Neuronal stem cell (in vitro differentiated cells): ENCODE data around the gene ZNF548.

Experiments used
- DNase-seq: peaks from one replicate; pipeline ENCODE4 v3.0.0-alpha.2; 2013; ENCODE audit warnings: low spot score
- H2AFZ ChIP-seq: one replicate; pipeline ENCODE4 v1.6.1; 2013; ENCODE audit warnings: mild to moderate bottlenecking, low read length, inconsistent platforms
- H2AK5ac ChIP-seq: 2 replicates; pipeline ENCODE4 v1.6.1; 2013; ENCODE audit warnings: low read depth, mild to moderate bottlenecking, inconsistent platforms, low read length, moderate library complexity, mixed read lengths
- H2BK120ac ChIP-seq: 2 replicates; pipeline ENCODE4 v1.6.1; 2013; ENCODE audit warnings: low read depth, mild to moderate bottlenecking, inconsistent platforms, low read length, moderate library complexity, mixed read lengths
- H2BK12ac ChIP-seq: one replicate; pipeline ENCODE4 v1.6.1; 2013; ENCODE audit warnings: low read length, inconsistent platforms
- H2BK15ac ChIP-seq: 2 replicates; pipeline ENCODE4 v1.6.1; 2013; ENCODE audit warnings: mild to moderate bottlenecking, low read length, inconsistent platforms, mixed read lengths
- H2BK5ac ChIP-seq: one replicate; pipeline ENCODE4 v1.6.1; 2013; ENCODE audit warnings: inconsistent platforms, mild to moderate bottlenecking, low read length, moderate library complexity
- H3K14ac ChIP-seq: one replicate; pipeline ENCODE4 v1.6.1; 2013; ENCODE audit warnings: low read length, inconsistent platforms
- H3K18ac ChIP-seq: 2 replicates; pipeline ENCODE4 v1.6.1; 2013; ENCODE audit warnings: low read length, inconsistent platforms
- H3K23ac ChIP-seq: 2 replicates; pipeline ENCODE4 v1.6.1; 2013; ENCODE audit warnings: low read depth, mild to moderate bottlenecking, mixed read lengths, low read length, inconsistent platforms; ENCODE audit not compliant: poor library complexity
- H3K27ac ChIP-seq: replicated peaks from 3 replicates; pipeline ENCODE4 v1.5.1; 2013; ENCODE audit warnings: low read length, inconsistent platforms
- H3K27me3 ChIP-seq, 3 experiments: 2 replicates each; pipeline ENCODE4 v1.6.1; 2013; ENCODE audit warnings: low read length in 3 of 3, mild to moderate bottlenecking in 2 of 3, inconsistent platforms in 1 of 3, low read depth in 1 of 3, mixed read lengths in 1 of 3, moderate library complexity in 1 of 3; ENCODE audit not compliant: control insufficient read depth in 3 of 3, insufficient read depth in 3 of 3
- H3K36me3 ChIP-seq, 2 donors: replicated peaks in 1 of 2; 2 replicates each; pipeline ENCODE4 v1.6.1; 2013; ENCODE audit warnings: low read length in 2 of 2; ENCODE audit not compliant: control insufficient read depth in 2 of 2, insufficient read depth in 2 of 2
- H3K4ac ChIP-seq: 2 replicates; pipeline ENCODE4 v1.6.1; 2013; ENCODE audit warnings: inconsistent platforms, mild to moderate bottlenecking, low read length, moderate library complexity
- H3K4me1 ChIP-seq, 2 donors: 1 replicate in 1 of 2; 2 replicates in 1 of 2; pipeline ENCODE4 v1.6.1; 2013; ENCODE audit warnings: low read length in 2 of 2, low read depth in 1 of 2; ENCODE audit not compliant: control insufficient read depth in 2 of 2, insufficient read depth in 1 of 2
- H3K4me2 ChIP-seq: one replicate; pipeline ENCODE4 v1.6.1; 2013; ENCODE audit warnings: mild to moderate bottlenecking, low read length, inconsistent platforms; ENCODE audit not compliant: insufficient read depth, poor library complexity, severe bottlenecking
- H3K4me3 ChIP-seq, 2 donors: 2 replicates each; pipeline ENCODE4 v1.5.1; 2013; ENCODE audit warnings: low read length in 2 of 2, mild to moderate bottlenecking in 2 of 2, inconsistent platforms in 1 of 2, moderate library complexity in 1 of 2
- H3K79me1 ChIP-seq: one replicate; pipeline ENCODE4 v1.6.1; 2013; ENCODE audit warnings: low read depth, mild to moderate bottlenecking, inconsistent platforms, low read length, moderate library complexity
- H3K9ac ChIP-seq: one replicate; pipeline ENCODE4 v1.6.1; 2013; ENCODE audit warnings: mild to moderate bottlenecking, low read depth, low read length, inconsistent platforms; ENCODE audit not compliant: poor library complexity
- H3K9me3 ChIP-seq, 2 donors: replicated peaks in 1 of 2; 2 replicates each; pipeline versions ENCODE3 to v1.6.1; 2013; ENCODE audit warnings: low read length in 2 of 2, mild to moderate bottlenecking in 2 of 2, inconsistent platforms in 1 of 2, low read depth in 1 of 2, mixed read lengths in 1 of 2, moderate library complexity in 1 of 2; ENCODE audit not compliant: control insufficient read depth in 2 of 2, insufficient read depth in 1 of 2
- H4K8ac ChIP-seq: one replicate; pipeline ENCODE4 v1.6.1; 2013; ENCODE audit warnings: low read depth, mild to moderate bottlenecking, inconsistent platforms, low read length, moderate library complexity
- H4K91ac ChIP-seq: one replicate; pipeline ENCODE4 v1.6.1; 2013; ENCODE audit warnings: low read length, low read depth, mild to moderate bottlenecking, inconsistent platforms; ENCODE audit not compliant: poor library complexity
- WGBS, 2 donors: extraction: QIAGEN DNeasy Blood & Tissue Kit; methylation state at CpG; one replicate each; pipeline ENCODE4 v1.1.7; 2013; ENCODE audit warnings: missing lambda C conversion rate in 2 of 2, mixed read lengths in 1 of 2; ENCODE audit not compliant: insufficient read length in 2 of 2, insufficient replicate concordance in 1 of 2; ENCODE audit errors: extremely low coverage in 2 of 2; 5-methylcytosine and 5-hydroxymethylcytosine counted together

The ZNF548 gene

GRCh38 chr19:57435062-57435978 is 45.7 kb downstream of the ZNF548 start, which contains the start of gene ZNF749:
ZNF749 (plus strand) TSS chr19:57435325; CDS start chr19:57435579, 254 bp downstream.
- H2BK120ac ChIP-seq = no peak within 1 kb of the TSS
- H3K4me1 ChIP-seq = peaks cover 0 to 6% of the 10 kb centered on the region in 2 donors
- peaks cover 3% of the 10 kb centered on the region for H3K79me1 ChIP-seq
- H3K9me3 ChIP-seq = peaks cover 0 to 32% of the 10 kb centered on the region in 2 donors
- peak within 1 kb of the TSS; percentile 95 for H2AFZ ChIP-seq
- WGBS, 2 donors = no CpG with 5 or more reads among the region's 61 CpGs
- no peak within 1 kb of the TSS for H4K8ac ChIP-seq
- peak within 1 kb of the TSS; percentile 56 for H3K14ac ChIP-seq
- peak within 1 kb of the TSS; percentile 93 for H3K4me2 ChIP-seq
- no peak within 1 kb of the TSS for H3K4ac ChIP-seq
- H3K23ac ChIP-seq = peak within 1 kb of the TSS; percentile 86
- peak within 1 kb of the TSS; percentile 88 for H3K9ac ChIP-seq
- H2AK5ac ChIP-seq = peak within 1 kb of the TSS; percentile 41
- DNase-seq = peak; percentile 99
- H4K91ac ChIP-seq = no peak within 1 kb of the TSS
- H3K27ac ChIP-seq = peak within 1 kb of the TSS; percentile 43
- H3K36me3 ChIP-seq = peaks cover 8 to 47% of the 10 kb centered on the region in 2 donors
- no peak within 1 kb of the TSS for H2BK12ac ChIP-seq
- H2BK5ac ChIP-seq = no peak within 1 kb of the TSS
- H2BK15ac ChIP-seq = no peak within 1 kb of the TSS
- peak within 1 kb of the TSS; percentile 72 for H3K18ac ChIP-seq
- H3K4me3 ChIP-seq = peak within 1 kb of the TSS; percentile 90 to 92
- no peaks in the 10 kb centered on the region for H3K27me3 ChIP-seq

DNA sequence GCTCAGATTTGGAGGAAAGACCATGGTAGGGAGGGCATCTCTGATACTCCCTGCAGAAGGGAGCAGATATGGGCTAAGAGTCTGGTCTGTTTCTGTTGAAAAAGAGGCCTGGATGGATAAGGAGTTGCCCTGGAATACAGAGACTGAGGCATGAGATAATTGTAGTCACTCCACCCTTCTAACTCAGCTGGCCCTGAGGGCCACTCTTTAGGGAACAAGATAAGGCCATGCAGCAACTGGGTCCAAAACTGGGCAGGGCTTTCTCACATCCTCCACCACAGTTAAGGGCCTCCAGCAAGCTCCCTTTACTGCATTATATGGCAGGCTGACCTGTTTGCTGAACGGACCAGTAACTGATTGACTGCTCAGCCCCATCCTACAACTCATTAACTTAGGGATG is 46.8 kb downstream of the ZNF548 start:
- no CpG with 5 or more reads among the region's 1 CpG for WGBS, 2 donors
- H3K18ac ChIP-seq = no peak overlapping the region
- DNase-seq = no peak
- peak overlapping the region; percentile 9 to 92 for H3K4me3 ChIP-seq
- H2AK5ac ChIP-seq = no peak overlapping the region
- no peak overlapping the region for H3K23ac ChIP-seq
- peak overlapping the region; percentile 93 for H3K4me2 ChIP-seq
- no peaks in the 10 kb centered on the region for H3K27me3 ChIP-seq
- H3K27ac ChIP-seq = no peak overlapping the region
- no peak overlapping the region for H3K4ac ChIP-seq
- no peak overlapping the region for H2BK5ac ChIP-seq
- no peak overlapping the region for H4K8ac ChIP-seq
- H3K36me3 ChIP-seq = peaks cover 8 to 52% of the 10 kb centered on the region in 2 donors
- H3K14ac ChIP-seq = no peak overlapping the region
- H3K9me3 ChIP-seq = peaks cover 0 to 35% of the 10 kb centered on the region in 2 donors
- H2BK12ac ChIP-seq = no peak overlapping the region
- H4K91ac ChIP-seq = no peak overlapping the region
- no peak overlapping the region for H2AFZ ChIP-seq
- H3K4me1 ChIP-seq = peaks cover 0 to 6% of the 10 kb centered on the region in 2 donors
- H3K79me1 ChIP-seq = peaks cover 6% of the 10 kb centered on the region
- H2BK15ac ChIP-seq = no peak overlapping the region
- no peak overlapping the region for H3K9ac ChIP-seq
- H2BK120ac ChIP-seq = no peak overlapping the region

DNA sequence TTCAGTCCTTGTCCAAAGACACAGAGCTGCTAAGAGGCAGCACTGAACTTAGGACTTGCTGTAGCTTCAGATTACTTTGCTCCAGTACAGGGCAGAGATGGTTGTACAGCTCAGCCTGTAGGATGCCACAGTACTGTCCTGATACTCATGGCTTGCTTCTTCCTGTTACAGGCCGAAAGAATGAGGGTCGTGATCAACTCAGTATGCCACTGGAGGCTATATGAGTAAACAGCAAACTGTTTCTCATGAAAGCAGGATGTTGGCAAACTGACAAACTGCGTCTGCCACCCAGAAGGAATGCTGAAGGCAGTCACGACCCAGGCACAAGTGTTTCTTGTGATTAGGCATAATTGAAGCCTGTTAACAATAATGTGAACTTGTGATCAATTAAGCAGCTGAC is 48.3 kb downstream of the ZNF548 start:
- H2BK5ac ChIP-seq = no peak overlapping the region
- no peak overlapping the region for H2AK5ac ChIP-seq
- no peak overlapping the region for H3K18ac ChIP-seq
- peaks cover 6% of the 10 kb centered on the region for H3K79me1 ChIP-seq
- H3K23ac ChIP-seq = no peak overlapping the region
- H3K14ac ChIP-seq = no peak overlapping the region
- no peaks in the 10 kb centered on the region for H3K27me3 ChIP-seq
- peaks cover 4 to 47% of the 10 kb centered on the region in 2 donors for H3K9me3 ChIP-seq
- no peak overlapping the region for H4K91ac ChIP-seq
- no peak overlapping the region for H2BK120ac ChIP-seq
- no CpG with 5 or more reads among the region's 4 CpGs for WGBS, 2 donors
- no peak overlapping the region for H3K4ac ChIP-seq
- no peak overlapping the region for H3K4me3 ChIP-seq
- H2AFZ ChIP-seq = no peak overlapping the region
- H2BK12ac ChIP-seq = no peak overlapping the region
- peaks cover 0 to 6% of the 10 kb centered on the region in 2 donors for H3K4me1 ChIP-seq
- no peak overlapping the region for H3K9ac ChIP-seq
- DNase-seq = no peak
- H3K36me3 ChIP-seq = peaks cover 11 to 61% of the 10 kb centered on the region in 2 donors
- H3K27ac ChIP-seq = no peak overlapping the region
- no peak overlapping the region for H4K8ac ChIP-seq
- H3K4me2 ChIP-seq = no peak overlapping the region
- H2BK15ac ChIP-seq = no peak overlapping the region

- peak overlapping the region; percentile 85 for H4K8ac ChIP-seq
- WGBS, 2 donors = no CpG with 5 or more reads among the region's 9 CpGs
- H2BK120ac ChIP-seq = no peak overlapping the region
- H3K9ac ChIP-seq = peak overlapping the region; percentile 40
- H3K36me3 ChIP-seq = peaks cover 19 to 67% of the 10 kb centered on the region in 2 donors
- no peak overlapping the region for H3K14ac ChIP-seq
- H3K4me2 ChIP-seq = no peak overlapping the region
- H2BK12ac ChIP-seq = no peak overlapping the region
- no peak overlapping the region for H2BK5ac ChIP-seq
- DNase-seq = no peak
- no peak overlapping the region for H3K27ac ChIP-seq
- H3K18ac ChIP-seq = no peak overlapping the region
- H3K4me1 ChIP-seq = peaks cover 0 to 6% of the 10 kb centered on the region in 2 donors
- H3K9me3 ChIP-seq = peaks cover 11 to 55% of the 10 kb centered on the region in 2 donors
- no peak overlapping the region for H2AFZ ChIP-seq
- no peak overlapping the region for H3K4me3 ChIP-seq
- no peaks in the 10 kb centered on the region for H3K27me3 ChIP-seq
- H2BK15ac ChIP-seq = no peak overlapping the region
- H4K91ac ChIP-seq = no peak overlapping the region
- H3K23ac ChIP-seq = no peak overlapping the region
- H3K4ac ChIP-seq = no peak overlapping the region
- no peak overlapping the region for H2AK5ac ChIP-seq
- H3K79me1 ChIP-seq = peaks cover 6% of the 10 kb centered on the region
Measured at GRCh38 chr19:57438925-57439324, 49.3 kb downstream of the ZNF548 start.
